HG02973 (cell line): Measurements from ENCODE around the gene GRAMD2B.
"Not testable (repeated sequence)": the region's sequence is repeated elsewhere in the genome, so short reads cannot be mapped to it uniquely, and the experiment has no call there.

Experiments used
- ATAC-seq: cut with Tn5 transposase; IDR thresholded peaks from one replicate; pipeline ENCODE4 v1.9.1; 2021; ENCODE audit warnings: moderate library complexity; ENCODE audit not compliant: unreplicated experiment

The GRAMD2B gene

GRCh38 chr5:126422994-126423788, at the start of gene GRAMD2B:
Gene GRAMD2B (plus strand): TSS chr5:126423409. CDS start chr5:126423607, 198 bp downstream.
- ATAC-seq = peak; percentile 84

GRCh38 chr5:126374109-126374416, 49.1 kb upstream of the GRAMD2B start:
- no peak for ATAC-seq

- ATAC-seq = no peak
These were observed 46.8 kb upstream of the GRAMD2B start for GRCh38 chr5:126376443-126376842.

- no peak for ATAC-seq
These were observed 45.8 kb upstream of the GRAMD2B start for GRCh38 chr5:126377424-126377823.

- ATAC-seq = not testable (repeated sequence)
These were observed 42.9 kb upstream of the GRAMD2B start for GRCh38 chr5:126380316-126380715.

- ATAC-seq = no peak
These were observed 40.0 kb upstream of the GRAMD2B start for GRCh38 chr5:126383246-126383645.

- ATAC-seq = no peak
These were observed 39.4 kb upstream of the GRAMD2B start for GRCh38 chr5:126383776-126384175.

- no peak for ATAC-seq
These were observed 38.2 kb upstream of the GRAMD2B start for GRCh38 chr5:126384985-126385384.

GRCh38 chr5:126385524-126386502, 37.4 kb upstream of the GRAMD2B start:
- no peak for ATAC-seq

- ATAC-seq = no peak
These were observed 34.0 kb upstream of the GRAMD2B start for GRCh38 chr5:126389179-126389578.

GRCh38 chr5:126390051-126390450, 33.2 kb upstream of the GRAMD2B start:
- ATAC-seq = no peak

- ATAC-seq = no peak
These were observed 31.8 kb upstream of the GRAMD2B start for GRCh38 chr5:126391386-126391785.

- ATAC-seq = no peak
These were observed 28.9 kb upstream of the GRAMD2B start for GRCh38 chr5:126394211-126394788.

- no peak for ATAC-seq
These were observed 28.0 kb upstream of the GRAMD2B start for GRCh38 chr5:126395198-126395597.

- no peak for ATAC-seq
These were observed 27.6 kb upstream of the GRAMD2B start for GRCh38 chr5:126395605-126396004.

- not testable (repeated sequence) for ATAC-seq
These were observed 26.5 kb upstream of the GRAMD2B start for GRCh38 chr5:126396721-126397120.

- ATAC-seq = no peak
These were observed 24.4 kb upstream of the GRAMD2B start for GRCh38 chr5:126398791-126399190.

GRCh38 chr5:126400621-126401251, 22.5 kb upstream of the GRAMD2B start:
- ATAC-seq = no peak

- no peak for ATAC-seq
These were observed 20.3 kb upstream of the GRAMD2B start for GRCh38 chr5:126402621-126403555.

- no peak for ATAC-seq
These were observed 19.3 kb upstream of the GRAMD2B start for GRCh38 chr5:126403876-126404275.
